NCI-H345 treated with DMSO at 0.1 percent for 48 hours (cell line): ENCODE data around the gene PATL1.
"Not testable (repeated sequence)": the region's sequence is repeated elsewhere in the genome, so short reads cannot be mapped to it uniquely, and the experiment has no call there.

ENCODE experiments used
- DNase-seq: peaks from one replicate; lab custom pipeline; 2025; ENCODE audit not compliant: unreplicated experiment; lab: John Stamatoyannopoulos, UW

Gene PATL1

DNA sequence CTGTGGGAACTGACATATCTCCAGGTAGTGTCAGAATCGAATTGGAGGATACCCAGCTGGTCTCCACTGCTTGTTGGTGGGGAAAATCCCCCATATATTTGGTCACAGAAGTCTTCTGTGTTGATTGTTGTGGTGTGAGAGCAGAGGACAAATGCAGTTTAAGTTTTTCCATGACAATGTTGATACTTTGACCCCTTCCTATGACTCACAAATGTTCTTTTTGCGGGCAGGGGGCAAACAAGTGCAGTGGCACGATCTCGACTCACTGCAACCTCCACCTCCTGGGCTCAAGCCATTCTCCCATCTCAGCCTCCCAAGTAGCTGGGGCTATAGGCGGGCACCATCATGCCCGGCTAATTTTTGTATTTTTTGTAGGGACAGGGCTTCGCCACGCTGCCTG lies 7.4 kb upstream of the PATL1 start:
- no peak for DNase-seq

DNA sequence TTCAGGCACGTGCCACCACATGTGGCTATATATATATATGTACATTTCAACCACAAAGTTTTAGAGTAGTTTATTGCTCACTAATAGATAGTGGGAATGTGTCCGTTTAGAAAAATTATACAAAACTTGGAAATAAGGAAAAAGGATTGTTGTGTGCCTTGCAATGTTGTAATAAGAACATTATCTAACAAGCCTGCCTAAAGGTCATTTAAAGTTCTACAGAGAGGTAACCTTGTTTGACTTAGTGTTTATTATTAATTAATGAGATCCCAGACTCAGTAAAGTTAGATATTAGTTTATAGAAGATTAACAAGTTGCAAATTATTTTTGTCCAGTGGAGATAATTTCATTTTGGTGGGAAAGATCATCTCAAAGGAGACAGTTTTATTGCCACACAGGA lies 5.5 kb upstream of the PATL1 start:
- DNase-seq = no peak

DNA sequence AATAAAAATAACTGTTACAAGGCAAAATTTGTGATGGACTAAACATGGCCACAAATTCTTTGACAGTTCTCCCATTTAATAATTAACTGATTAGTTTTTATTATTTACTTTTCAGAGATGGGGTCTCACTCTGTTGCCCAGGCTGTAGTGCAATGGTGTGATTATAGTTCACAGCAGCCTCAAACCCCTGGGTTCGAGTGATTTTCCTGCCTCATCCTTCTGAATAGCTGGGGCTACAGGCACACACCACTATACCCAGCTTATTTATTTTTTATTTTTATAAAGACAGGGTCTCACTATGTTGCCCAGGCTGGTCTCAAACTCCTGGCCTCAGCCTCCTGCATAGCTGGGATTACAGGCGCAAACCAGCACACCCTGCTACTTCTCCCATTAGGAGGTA lies 4.5 kb upstream of the PATL1 start:
- DNase-seq = no peak

DNA sequence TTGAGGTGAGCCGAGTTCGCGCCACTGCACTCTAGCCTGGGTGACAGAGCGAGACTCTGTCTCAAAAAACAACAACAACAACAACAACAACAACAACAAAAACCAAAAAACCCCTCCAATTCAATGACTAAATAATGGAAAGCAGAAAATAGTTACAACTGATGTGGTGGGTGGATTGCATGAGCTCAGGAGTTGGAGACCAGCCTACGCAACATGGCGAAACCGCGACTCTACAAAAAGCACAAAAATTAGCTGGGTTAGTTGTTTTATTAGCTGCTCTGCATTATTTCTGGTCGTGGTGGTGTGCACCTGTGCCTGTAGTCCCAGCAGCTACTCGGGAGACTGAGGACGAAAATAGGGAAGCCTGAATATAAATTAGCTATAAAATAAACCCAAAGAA lies 2.6 kb upstream of the PATL1 start:
- no peak for DNase-seq

DNA sequence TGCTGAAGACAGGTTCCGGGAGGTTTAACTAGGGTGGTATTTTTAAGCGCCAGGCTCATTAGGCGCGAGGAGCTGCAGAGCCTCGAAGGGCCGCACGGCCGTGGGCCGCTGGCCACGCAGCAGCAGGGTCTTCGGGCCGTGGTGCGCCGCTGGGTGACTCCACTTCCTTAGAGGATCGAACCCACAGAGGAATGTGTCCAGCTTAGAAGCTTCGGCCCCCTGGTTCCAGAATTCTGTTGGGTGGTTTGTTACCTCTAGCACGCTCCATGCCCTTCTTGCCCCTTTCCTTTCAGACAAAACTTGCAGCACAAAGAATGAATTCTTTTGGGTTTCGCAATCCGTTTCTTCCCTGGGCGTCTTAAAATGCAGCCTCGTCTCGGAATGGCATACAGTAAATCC lies 773 bp upstream of the PATL1 start:
- DNase-seq = no peak

DNA sequence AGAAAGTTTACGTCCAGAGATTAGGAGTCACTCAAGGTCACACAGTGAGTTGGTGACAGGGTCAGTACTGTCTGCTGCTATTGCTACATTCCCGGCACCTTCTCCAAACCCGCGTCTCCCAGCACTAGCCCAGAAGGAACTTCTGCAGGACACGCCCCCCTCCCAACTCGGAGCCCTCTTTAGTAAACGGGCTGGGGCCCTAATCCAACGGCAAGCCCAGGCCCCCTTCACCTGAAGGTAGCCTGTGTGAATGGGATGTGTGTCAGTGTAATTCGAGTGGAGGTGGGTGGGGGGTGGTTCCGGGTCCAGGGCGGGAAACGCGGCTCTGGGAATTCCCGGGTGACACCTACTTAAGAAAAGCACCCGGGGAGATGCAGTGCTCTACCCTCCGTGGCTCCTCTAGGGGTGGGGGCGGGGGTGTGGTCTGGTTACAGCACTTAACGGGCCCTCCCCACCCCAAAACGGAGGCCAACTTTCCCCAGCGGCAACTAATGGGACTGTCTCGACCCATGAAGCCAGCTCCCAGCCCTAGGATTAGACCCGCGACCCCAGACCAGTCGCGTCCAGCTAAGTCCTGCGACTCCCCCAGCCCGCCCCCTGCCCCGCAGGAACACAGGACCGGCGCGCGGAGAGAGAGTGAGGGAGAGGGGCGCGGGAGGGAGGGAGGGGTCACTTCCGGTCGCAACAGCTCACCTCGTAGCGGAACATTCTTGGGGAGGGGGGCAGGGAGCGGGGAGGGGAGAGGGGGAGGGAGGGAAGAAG lies 468 bp downstream of the PATL1 start:
- no peak for DNase-seq

DNA sequence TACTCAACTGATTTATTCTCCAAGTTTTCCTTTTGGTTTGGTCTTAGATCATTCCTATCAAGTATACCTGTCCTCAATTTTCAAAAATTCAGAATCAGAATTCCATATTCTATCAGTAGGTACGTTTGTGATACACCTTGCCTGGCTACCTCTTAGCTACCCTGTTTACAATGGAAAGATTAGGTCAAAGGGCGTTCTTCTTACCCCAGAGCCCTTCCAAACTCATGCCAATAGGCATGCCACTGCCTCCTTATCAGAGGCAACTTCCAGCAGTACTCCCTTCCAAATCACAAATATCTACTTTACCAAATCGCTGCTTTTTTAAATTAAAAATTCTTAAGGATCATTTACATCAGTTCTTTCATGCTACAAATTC lies 1.0 kb downstream of the PATL1 start:
- DNase-seq = no peak

DNA sequence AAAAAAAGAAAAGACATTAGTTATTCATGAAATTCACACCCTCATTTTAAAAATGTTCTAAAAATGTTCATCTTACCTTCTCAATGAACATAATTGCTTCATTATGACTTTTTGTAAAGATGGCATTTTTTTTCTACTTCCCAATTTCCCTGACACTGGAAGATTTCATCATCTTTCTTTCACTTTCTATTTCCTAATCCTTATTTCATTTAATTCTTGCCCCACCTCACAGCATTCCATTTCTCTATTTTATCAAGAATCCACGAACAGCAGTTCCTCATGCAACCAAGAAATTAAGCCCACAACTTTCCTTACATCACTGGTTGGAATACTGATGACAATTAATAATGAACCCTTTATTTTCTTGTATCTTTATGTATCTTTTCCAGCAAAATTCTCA lies 1.9 kb downstream of the PATL1 start:
- DNase-seq = no peak

DNA sequence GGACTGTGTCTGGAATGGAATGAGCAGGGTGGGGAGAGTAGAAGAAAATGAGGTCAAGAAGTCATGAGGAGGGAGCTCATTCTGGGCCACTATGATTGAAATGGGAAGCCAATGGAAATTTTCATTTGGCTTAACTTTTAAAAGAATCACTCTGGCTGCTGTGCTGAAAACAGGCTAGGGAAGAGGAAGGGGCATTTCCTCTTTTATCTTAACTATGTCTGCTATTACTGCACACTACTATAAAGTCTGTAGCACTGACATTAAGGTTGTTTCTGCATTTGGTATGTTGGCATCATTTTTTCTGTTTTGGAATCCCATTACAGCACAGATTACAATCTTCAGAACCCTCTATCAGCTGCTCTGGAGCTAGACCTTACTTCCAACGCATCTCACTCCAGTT lies 8.2 kb downstream of the PATL1 start:
- DNase-seq = no peak

DNA sequence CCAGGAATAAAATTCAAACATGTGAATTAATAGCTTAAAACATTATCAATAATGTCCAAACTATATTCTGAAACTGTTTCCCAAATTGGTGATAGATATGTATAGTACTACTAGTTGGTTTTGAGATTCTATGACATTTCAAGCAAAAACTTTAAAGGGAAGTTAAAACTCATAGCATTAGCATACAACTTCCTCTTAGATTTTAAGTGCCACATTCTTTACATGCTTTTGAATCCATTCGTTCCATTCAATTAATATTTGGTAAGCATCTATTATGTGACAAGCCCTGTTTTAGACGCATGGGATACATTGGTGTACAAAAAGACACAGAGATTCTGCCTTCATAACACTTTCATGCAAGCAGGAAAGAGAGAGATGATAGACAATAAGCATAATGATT lies 8.9 kb downstream of the PATL1 start:
- DNase-seq = no peak

DNA sequence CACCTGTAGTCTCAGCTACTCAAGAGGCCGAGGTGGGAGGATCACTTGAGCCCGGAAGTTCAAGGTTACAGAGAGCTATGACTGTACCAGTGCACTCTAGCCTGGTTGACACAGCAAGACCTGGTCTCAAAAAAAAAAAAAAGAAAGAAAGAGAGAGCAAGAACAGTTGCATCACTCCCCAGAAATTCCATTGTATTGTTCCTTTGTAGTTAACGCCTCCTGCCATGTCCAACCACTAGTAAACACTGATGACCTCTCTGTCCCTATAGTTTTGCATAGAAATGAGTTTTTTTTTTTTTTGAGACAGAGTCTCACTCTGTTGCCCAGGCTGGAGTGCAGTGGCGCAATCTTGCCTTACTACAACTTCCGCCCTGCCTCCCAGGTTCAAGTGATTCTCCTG lies 10.8 kb downstream of the PATL1 start:
- DNase-seq = no peak

DNA sequence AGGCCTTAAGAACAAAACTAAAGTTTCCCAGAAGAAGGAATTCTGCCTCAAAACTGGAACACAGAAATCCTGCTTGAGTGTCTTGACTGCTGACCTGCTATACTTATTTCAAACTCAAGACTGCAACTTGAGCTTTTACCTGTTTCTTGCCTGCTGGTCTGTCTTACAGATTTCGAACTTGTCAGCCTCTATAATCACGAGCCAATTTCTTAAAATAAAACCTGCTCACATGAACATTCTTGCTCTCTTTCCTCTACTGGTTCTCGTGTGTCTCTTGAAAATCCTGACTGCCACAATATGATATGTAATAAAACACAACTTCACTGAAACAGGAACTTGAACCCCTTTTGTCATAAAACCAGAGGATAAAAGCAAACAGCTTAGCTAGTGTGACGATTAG lies 13.9 kb downstream of the PATL1 start:
- no peak for DNase-seq

DNA sequence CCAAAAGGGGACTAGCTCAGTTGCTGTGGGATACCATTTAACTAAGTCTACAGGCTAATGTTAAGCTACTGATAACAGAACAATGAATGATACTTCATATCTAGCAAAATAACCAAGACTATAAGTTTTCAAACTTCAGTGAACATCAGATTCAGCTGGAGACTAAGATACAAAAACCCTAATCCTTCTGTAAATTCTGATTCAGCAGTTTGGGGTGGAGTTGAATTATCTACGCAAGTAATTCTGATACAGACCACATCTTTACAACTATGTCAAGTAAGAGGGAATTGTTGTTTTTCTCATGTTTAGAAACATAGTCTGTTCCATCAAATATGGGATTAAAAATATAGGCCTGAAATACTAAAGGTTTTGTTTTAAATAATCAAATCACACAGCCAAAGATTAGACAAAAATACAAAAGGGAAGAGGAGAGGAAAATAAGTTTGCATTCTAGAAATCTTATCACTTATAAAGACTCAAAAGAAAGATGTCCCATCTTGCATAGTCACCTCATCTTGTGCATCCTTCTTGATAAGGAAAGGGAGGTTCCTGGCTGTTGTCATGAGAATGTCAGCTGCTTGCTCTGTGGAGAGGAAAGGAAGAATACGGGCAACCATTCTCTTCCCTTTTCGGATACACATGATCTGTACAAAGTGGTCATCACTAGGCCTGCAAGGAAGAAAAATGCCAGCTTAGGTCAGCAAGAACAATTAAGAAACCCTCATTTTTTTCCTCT lies 21.4 kb downstream of the PATL1 start:
- DNase-seq = no peak

DNA sequence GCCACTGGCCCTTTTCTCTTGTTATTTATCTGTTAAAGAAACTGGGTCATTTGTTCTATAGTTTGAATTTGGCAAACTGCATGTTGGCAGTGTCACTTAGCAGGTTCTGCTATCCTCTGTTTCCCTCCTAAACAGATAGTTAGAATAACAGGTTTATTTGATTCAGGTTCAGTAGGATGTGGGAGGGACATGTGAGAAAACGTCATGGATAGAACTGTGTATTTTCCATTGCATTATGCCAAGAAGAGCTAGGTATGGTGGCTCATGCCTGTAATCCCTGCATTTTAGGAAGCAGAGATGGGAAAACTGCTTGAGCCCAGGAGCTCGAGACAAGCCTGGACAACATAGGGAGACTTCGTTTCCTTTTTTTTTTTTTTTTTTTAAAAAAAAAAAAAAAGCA lies 24.3 kb downstream of the PATL1 start:
- no peak for DNase-seq

DNA sequence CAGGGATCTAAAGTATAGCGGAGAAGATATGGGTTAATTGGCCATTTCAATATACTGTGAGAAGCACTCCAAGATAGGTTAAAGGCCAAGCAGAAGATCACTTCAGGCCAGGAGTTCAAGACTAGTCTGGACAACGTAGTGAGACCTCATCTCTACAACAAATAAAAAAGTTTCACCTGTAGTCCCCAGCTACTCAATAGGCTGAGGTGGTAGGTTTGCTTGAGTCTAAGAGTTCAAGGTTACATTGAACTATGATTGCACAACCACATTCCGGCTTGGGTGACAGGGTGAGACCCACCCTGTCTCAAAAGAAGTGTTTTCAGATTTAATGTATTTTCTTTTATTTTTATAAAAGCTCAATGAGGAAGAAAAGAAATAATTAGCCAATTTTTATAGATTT lies 25.4 kb downstream of the PATL1 start:
- no peak for DNase-seq

DNA sequence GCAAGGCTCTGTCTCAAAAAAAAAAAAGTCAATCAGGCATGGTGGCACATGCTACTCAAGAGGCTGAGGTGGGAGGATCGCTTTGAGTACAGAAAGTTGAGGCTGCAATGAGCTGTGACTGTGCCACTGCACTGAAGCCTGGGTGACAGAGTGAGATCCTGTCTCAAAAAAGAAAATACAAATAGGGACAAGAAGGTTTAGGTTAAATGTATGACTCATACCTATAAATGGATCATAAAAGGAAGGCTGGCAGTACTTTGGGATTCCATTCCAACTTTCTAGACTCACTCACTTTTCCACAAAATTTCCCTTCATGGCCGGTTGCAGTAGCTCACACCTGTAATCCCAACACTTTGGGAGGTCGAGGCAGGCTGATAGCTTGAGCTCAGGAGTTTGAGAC lies 27.7 kb downstream of the PATL1 start:
- DNase-seq = no peak

DNA sequence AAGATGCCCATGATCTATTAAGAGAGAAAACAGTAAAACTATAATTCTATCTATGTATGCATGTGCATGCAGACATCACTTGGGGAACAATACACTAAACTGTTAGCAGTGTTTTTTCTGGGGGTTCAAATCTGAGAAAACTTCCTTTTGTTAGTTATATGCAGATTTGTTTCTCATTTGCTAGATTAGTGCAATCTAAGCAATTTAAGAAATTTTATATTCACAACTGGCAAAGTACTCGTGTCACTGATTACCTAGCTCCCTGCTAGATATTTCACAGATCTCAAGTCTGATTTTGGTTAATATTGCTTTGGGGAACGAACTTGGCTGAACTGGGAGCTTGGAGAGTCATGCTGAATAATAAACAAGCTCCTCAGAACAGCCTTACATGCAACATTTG lies 38.3 kb downstream of the PATL1 start:
- DNase-seq = no peak

DNA sequence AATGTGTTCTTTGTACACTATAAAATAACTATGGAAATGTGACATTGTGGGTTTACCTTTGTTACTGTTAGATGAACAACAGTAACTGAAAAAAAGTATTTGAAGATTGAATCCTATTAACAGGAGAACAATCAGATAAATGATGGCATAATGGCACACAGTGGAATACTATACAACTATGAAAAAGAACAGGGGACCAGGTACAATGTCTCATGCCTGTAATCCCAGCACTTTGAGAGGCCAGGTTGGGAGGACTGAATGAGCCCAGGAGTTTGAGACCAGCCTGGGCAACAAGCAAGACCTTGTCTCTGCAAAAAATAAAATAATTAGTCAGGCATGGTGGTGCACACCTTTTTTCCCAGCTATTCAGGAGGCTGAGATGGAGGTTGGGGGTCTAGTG lies 38.8 kb downstream of the PATL1 start:
- DNase-seq = no peak

DNA sequence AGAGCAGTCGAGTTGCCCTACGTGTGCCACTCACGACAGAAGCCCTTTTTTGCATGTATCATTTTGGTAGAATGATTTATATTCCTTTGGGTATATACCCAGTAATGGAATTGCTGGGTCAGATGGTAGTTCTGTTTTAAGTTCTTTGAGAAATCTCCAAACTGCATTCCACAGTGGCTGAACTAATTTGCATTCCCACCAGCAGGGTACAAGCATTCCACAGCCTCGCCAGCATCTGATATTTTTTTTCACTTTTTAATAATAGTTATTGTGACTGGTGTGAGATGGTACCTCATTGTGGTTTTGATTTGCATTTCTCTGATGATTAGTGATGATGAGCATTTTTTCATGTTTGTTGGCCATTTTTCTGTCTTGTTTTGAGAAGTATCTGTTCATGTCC lies 41.9 kb downstream of the PATL1 start:
- DNase-seq = not testable (repeated sequence)

DNA sequence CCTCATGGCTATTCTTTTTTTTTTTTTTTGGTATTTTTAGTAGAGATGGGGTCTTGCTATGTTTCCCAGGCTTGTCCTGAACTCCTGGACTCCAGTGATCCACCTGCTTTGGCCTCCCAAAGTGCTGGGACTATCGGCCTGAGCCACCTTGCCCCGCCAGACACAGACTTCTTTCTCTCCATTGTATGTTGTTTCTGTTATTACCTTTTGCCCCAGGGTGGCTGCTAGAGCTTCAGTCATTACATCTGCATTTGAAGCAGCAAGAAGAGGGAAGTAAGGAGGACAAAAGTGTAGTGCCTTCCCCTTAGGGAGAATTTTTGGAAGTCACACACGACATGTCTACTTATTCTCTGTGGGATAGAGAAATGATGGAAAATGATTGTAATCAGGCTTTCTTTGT lies 43.1 kb downstream of the PATL1 start:
- no peak for DNase-seq

DNA sequence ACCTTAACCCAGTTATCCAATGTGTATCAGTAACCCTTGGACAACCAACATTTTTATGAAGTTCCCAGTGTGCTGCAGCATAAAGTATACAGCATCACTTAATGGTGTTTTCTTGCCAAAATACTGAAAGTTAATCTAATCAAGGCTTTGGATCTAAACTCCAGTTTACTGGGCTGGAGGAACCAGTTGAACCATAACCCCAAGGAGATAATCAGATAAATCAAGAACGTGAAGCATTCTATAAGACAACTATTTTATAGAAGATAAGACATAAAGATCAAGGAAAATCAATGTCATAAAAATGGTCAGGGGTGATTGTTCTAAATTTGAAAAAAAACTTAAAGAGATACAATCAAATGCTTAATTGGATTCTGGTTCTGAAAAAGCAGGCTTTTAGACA lies 51.0 kb downstream of the PATL1 start:
- DNase-seq = no peak

DNA sequence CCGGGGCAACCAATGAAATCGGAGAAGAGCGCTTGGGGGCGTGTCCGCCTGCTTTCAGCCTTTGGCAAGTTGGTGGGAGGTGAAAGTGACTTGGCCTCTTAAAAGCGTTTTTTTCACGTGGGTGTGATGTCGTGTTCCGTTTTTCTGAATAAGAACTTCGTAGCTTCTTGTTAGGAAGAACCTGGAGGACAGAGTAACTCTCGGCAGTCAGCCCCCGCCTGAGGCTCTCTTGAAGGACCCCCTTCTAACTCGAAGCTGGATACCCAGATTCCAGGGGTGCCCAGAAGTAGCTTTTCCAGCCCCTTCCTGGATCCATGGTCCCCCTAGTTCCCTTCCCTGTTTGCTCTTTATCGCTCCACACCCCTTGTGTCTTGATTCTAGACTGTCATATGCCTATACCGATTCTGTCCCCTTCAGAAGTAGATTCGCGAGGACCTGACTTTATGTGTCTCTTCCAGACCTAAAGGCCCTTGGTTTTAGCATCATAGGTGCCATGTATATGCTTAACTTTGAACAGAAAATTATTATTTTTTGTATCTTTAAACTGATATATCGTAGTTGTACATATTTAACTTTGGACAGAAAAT lies 52.3 kb downstream of the PATL1 start:
- no peak for DNase-seq
